NAMALWA (cell line): ENCODE data around the gene ANKRD13B.
A peak's percentile ranks its signal among the peaks of the same experiment; 100 is the strongest.

Source experiments
- DNase-seq: peaks from one replicate; pipeline ENCODE4 v3.0.0-alpha.2; 2015; ENCODE audit warnings: low spot score

Gene ANKRD13B

DNA sequence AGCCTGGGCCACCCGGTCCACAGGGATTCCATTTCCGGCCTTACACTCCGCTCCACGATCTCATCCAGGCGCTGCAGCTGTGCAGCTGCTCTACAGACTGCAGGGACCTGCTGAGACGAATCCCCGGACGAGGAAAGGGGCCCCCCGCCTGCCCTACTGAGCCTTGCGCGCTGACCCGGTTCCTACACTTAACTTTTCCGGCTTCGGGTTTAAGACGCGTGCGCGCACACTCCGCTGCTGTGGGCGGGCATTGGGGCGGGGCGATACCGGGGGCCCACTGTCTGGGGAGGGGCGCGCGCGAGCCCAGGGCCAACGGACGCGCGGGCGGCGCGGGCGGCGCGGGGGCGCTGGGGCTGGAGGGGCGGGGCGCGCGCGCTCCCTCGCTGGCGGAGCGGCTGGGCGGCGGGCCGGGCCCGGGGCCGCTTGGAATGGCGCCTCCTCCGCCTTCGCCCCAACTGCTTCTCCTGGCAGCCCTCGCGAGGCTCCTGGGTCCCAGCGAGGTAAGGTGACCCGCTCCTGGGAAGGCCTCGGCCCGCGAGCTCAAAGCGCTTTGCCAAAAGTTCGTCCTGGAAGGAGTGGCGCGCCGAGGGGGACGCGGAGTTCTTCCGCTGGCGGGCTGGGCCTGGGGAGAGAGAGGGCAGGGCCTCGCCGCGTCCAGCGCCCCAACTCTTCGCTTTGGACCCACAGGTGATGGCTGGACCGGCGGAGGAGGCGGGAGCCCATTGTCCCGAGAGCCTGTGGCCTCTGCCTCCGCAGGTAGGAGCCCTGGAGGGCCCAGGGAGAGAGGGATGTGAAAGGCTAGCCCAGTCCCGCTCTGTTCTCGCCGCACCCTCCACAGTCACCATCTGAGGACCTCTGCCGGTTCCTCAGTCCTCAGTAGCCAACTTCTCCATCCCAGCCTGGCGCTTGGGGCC is 24.3 kb upstream of the ANKRD13B start, which contains the start of gene TP53I13:
TP53I13 (plus strand) TSS at position 371 of the 914 bp plus-strand sequence; CDS start at position 429, 58 bp downstream.
- peak; percentile 88 for DNase-seq

DNA sequence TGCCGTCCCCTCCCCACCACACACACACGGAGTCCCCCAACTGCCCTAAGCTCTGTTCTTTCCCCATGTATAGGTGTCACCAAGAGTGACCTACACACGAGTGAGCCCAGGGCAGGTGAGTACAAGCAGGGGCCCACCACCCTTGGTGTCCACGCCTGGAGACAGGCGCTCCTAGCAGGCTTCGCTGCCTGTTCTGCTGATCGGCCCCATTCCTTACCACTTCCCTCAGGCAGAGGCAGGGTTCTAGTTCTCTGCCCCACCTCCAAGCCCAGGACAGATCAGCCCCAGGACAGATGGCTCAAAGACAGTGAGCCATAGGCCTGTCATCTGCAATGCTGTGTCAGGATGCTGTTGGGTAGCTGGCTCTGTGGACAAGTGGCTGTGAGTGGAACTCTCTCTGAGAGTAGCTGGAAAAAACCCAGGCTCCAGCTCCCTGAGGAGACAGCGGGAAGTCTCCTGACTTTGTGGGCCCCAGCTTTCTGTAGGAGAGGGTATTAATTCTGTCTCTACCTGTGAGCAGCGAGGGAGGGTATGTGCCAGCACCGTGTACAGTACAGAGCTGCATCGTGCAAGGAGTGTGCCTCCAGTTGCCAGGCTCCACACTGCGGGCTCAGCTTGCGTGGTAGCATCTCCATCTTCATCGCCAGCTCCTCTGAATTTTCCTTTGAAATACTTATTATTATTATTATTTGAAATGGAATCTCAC is 23.5 kb upstream of the ANKRD13B start:
- DNase-seq, result no peak

DNA sequence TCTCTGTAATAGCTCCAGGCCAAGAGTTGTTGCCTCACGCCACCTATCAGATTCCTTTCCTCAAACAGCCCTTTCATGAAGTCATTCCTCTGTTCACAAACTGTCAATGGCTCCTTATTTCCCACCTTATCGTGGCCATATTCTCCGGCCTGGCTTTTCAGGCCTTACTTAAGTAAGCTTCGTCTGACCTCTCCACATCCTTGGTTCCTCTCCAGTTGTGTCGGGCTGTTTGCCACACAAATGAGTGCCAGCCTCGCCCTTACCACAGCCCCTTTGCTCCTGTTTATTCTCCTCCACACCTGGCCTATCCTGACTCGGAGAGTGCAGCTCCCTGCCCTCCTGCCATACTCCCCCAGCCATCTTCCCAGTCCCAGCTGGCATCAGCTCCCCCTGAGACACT is 22.4 kb upstream of the ANKRD13B start:
- DNase-seq, result no peak

DNA sequence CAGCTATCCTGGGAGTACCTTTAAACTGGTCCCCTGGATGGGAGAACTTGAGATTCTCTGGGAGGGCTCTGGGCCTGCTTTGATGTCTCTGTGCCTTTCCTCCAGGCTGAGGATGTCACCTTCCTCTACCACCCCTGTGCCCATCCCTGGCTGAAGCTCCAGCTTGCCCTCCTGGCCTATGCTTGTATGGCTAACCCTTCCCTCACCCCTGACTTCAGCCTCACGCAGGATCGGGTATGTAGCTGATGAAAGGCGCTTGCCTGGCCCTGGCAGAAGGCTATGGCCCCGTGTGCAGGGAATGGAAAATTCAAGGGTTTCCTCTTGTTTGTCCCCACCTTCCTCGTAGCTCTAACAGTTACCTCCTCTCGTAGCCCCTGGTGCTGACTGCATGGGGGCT is 21.4 kb upstream of the ANKRD13B start:
- no peak for DNase-seq

DNA sequence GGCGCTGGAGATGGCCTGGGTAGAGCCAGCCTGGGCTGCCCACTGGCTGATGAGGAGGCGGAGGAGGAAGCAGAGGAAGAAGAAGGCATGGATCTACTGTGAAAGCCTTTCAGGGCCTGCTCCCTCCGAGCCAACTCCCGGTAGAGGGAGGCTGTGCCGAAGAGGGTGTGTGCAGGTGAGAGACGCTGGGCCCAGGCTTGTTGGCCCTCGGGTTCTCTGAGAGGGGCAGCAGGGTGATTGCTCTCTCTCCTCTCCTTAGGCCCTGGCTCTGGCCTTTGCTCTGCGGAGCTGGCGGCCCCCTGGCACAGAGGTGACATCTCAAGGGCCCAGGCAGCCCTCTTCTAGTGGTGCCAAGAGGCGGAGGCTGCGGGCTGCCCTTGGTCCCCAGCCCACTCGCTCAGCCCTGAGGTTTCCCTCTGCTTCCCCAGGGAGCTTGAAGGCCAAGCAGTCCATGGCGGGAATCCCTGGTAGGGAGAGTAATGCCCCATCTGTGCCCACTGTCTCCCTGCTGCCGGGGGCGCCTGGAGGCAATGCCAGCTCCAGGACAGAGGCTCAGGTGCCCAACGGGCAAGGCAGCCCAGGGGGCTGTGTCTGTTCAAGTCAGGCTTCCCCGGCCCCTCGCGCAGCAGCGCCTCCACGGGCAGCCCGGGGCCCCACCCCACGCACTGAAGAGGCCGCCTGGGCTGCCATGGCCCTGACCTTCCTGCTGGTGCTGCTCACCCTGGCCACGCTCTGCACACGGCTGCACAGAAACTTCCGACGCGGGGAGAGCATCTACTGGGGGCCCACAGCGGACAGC is 20.9 kb upstream of the ANKRD13B start:
- DNase-seq, result no peak

DNA sequence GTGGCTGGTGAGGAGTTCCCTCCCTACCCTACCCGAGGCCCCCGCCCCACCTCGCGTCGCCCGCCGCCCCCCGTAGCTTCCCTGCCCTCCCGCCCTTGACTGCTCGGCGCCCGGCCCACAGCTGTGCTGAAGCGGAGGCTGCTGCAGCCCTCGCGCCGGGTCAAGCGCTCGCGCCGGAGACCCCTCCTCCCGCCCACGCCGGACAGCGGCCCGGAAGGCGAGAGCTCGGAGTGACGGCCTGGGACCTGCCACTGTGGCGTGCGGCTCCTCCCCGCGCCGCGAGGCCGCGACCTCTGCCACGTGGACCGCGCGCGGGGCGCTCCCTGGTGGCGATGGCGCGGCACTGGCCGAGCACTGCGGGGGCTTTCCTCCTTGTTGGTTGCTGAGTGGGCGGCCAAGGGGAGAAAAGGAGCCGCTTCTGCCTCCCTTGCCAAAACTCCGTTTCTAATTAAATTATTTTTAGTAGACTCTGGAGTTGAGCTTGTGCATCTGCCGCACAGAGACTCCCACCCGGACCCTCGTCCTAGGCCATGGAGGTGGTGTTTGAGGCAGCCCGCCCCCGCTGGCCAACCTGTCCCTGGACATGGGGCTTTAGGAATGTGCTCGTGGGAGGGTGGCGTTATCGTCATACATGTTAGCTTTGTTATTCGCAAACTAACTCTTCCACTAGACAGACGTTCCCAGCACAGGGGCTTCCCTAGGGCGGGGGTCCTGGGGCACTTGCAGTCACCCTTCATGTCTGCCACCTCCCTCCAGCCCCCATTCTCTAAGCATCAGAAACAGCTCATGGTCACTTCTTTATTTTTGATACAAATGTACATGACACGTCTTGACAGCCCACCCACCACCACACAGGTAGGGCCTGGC is 20.0 kb upstream of the ANKRD13B start:
- DNase-seq, result peak; percentile 49

DNA sequence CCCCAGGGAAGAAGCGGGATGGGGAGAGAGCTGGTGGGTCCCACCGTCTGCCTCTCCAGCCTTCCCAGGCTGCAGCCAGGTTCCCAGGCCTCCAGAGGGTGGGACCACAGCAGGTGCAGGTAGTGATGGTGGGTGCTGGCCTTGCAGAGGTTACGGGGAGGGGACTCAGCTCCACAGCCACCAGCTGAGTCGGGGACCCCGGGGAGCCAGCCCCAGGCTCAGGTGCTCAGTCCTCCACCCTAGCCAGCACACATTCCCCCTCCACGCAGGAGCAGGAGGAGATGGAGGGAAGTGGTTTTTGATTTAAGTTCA is 19.4 kb upstream of the ANKRD13B start:
- no peak for DNase-seq

DNA sequence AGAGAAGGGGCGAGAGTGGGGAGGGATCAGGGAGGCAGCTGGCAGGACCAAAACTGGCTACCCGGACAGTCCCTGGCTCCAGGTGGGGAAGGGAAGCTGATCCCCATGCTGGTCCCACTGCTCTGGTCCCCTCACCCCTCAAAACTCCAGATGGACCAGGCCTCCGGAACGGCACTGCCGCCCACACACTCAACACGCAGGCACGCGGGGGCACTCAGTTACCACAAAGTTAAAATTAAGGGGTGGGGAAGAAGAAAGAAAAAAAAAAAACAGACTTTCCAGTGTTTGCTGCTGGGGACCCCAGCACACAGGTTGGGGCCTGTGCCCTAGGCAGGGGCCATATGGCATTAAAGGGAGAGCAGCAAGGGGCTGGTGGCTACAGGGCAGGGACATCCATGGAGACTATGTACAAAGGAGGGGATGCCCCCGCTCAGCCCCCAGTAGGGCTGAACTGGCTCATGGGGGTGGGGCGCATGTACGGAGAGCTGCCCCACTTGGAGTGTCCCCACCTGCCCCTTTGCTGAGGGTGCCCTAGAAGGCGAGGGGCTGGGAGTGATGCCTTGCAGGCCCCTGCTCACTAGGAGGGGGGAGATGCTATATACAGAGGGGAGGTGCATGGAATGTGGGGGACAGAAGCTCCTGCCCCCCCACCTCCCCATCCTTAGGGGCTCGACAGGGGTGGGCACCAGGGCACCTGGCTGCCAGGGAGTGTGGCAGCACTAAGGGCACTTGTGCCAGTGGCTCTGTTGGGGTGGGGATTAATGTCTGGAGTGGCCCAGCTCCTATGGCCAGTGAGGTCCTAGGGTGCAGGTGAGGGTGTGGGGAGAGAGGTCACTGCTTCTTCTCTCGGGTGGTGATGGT is 18.8 kb upstream of the ANKRD13B start:
- DNase-seq, result no peak

DNA sequence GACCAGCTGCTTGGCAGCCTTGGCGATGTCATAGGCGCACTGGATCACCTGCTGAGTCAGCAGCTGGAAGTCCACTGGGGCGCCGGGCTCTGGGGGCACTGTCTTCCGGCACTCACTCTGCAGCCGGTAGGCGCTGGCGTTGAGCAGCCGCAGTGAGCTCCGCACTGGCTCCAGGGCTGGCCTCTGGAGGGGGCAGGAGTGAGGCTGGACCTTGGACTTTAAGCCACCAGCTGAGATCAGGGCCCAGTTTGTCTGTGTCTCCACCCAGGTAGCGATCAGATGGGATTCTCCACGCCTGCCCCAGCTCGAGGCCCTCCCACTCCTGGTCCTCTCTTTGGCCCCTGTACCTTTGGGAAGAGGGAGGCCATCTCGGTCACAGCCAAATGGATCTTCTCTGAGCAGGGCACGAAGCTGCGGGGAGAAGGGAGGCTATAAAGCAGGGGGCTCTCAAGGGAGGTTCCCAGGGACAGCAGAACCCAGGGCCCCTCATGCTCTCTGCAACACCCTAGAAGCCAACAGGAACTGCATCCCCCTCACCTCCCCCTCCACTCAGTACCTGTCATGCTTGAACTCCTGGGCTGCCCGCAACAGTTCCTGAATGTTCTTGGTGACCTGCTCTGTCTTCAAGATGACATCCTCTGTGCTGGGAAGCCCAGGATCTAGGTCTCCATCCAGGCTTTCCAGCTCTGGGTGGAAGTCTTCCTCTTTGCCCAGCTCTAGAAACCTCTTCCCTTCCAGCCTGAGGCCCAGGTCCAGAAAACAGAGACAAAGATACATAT is 18.0 kb upstream of the ANKRD13B start:
- no peak for DNase-seq

DNA sequence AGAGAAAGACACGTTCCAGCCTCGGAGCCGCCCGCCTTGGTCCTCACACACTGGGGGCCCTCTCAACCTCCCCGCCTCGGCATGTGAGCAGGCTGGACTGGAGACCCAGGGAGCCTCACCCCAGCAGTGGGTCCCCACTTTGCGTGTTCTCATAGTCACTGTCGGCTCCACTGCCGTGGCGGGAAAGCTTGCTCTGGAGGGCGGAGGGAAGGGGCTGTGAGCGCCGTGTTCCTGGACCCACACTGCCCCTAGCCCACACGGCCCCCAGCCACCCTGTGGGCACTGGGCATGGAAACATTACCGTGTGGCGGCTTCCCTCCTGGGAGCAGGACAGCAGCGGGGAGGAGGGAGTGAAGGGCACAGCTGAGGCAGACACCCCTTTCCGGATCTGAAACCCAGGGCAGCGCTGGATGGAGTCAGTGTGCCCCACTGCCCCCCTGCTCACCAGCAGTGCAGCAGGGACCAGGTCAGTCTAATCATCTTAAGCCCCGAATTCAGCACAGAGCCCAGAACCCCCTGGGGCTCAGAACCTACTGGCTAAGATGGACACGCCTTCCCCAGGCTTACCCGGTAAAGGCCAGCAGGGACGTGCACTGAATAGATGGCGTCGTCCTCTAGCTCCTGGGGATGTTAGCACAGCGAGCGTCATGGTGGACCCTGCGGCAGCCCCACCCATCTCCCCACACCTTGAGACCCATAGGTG is 17.3 kb upstream of the ANKRD13B start:
- no peak for DNase-seq

DNA sequence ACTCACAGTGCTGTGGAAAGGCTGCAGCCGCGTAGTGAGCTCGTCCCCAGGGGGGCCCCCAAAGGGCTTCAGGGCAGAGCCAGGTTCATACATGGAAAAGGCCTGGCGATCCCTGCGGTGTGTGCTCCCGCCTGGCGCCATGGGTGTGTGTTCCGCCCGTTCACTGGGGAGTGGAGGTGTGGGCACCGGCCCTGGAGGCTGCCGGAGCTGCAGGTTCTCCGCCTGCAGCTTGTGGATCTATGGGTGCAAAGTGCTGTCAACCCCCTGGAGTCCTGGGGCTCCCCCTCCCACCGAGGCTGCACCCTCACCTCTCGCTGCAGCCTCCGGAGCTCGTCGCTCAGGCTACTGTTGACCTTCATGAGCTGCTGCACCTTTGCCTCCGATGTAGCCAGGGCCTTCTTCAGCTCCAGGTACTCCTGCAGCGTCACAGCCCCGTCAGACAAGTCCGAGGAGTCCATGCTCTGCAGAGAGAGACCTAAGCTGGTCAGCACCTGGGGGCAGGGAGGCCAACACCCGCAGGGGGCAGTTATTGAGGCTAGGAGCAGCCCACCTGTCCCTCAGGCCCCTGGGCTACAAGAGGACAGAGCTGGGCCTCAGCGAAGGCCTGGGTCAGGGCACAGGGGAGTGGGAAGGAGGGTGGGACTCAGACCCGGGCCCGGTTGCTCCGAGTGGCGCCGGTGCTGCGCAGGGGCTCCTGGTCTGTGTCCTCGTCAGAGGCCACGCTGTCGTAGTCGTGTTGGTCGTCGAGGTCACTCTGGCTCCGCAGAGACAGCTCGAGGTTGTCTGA is 16.5 kb upstream of the ANKRD13B start:
- DNase-seq, result no peak

DNA sequence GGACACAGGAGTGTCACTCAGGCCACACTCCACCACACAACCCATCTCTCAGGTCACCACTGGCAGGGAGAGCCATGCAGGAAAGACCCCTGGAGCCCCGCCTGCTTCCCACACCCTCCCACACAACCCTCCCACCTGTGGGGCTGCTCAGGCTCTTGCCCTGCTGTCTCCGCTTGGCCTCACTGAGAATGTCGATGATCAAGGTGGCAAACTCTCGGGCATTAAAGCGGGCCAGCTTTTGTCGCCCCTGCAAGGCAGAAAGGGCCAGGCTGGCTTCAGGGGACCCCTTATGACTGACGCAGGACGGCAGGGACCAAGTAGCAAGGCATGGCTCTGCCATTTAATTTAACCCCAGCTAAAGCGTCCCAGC is 15.9 kb upstream of the ANKRD13B start:
- no peak for DNase-seq

DNA sequence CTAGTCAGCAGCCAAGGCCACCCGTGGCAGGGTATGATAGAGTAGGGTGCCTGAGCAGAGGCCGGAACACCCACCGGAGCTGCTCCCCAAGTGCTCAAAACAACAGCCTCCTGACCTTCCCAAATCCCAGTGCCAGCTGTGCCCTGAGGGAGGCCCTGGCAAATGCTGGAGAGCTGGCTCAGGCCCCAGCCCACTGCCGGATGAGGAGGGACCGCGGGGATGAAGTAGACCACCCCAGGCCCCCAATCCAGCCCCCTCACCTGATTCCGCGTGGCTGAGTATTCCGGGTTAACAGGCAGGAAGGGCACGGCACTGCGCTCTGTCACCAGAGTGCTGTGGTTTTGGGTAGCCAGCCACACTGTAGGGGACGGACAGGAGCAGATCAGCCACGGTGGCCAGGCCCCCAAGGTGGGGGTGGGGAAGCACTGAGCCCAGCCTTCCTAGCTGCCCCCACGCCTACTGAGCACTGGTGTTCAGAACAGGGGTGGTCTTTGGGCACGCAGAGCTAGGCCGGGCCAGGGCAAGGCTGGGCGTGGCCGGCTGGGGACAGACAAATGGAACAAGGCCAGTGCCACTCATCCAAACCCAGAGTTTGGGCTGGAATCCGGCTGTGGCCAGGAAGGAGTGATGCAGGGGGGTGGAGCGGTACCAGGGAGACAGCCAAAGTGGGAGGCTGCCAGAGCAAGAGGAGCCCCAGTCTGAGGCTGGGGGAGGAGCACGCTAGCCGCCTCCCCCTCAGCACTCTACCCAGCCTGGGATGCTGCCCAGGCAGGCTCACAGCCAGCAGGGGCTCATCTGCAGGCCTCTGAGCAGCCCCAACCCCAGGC is 15.3 kb upstream of the ANKRD13B start:
- DNase-seq, result no peak

DNA sequence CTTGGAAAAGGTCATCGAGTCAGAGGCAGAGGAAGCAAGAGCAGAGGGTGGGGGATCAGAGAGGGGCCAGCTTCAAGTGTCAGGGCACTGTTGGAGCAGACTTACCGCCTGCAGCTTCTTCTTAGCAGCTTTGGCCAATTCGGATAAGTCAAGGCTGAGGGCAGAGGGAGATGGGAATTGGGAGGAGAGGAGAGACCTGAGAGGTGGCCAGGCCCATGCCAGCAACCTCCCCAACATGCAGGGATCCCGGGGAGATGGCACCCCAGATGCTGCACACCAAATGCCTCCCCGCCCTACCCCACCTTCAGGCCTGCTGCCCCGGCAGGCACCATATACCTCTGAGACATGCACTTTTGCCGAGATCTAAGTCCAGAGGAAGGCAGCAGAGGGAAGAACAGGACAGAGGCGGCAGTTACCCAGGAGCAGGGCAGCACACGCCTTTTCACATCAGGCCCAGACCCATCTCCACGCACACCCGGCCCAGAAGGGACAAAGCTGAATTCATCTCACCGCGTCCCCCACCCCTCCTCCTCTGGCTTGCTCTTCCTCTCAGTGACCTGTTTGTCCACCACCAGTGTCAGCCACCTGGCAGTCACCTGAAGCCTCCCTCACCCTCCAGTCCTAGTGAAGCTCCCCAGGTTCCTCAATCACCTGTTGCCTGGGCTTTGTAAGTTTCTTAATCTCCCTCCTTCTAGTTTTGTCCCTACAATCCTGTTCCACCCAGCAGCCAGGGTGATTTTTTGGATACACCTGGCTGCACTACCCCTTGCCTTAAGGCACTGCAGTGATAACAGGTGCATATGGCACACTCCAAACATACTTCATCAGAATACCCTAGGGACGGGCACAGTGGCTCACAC is 14.1 kb upstream of the ANKRD13B start:
- no peak for DNase-seq

DNA sequence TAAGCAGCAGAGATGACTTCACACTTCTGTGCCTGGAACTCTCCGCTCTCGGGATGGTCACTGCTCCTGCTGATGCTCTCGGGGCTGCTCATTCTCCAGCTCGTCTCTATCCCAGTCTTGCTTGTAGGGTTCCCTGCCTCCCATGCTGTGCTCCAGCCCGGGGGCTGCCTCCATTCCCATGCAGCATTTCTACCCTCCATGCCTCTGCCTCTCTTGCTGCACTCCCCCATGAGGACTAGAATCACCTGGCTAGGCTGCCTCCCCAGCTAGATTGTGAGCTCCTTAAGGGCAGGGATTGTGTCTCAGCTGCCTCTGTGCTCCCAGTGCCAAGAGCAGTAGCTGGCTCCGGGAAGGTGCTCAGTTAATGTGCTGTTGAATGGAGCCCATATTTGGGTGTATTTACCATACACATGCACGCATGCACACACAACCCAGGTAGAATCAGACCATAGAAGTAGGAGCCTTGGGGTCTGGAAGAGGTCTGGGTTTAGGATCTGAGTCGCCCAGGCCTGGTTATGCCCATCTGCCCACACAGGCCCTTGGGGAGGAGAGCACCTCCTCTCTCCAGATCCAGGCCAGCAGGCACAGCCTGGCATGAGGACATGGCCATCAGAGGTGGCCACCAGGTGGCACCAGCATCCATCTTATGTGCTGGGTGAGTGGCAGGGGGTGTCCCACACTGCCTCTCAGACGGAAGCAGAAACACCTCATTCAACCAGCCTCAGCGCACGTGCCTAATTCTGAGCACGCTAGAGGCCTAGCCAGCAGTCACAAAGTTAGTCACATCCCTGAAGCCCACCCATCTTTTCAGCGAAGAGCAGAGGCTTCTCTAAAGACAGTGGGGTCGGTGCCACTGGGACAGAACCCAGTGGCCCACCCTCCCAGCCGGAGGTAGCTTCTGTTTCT is 12.8 kb upstream of the ANKRD13B start:
- DNase-seq, result peak; percentile 93
